CD4-positive, alpha-beta T cell (primary cell): Measurements from ENCODE around the gene ARHGAP42. TPM values are rescaled to one million over a fixed set of nuclear protein-coding genes. Genes with fewer than 3 reads are reported as not detected.

ENCODE experiments used
- ATAC-seq: fragments of 200-7000 bp; cut with Tn5 transposase; one replicate; pipeline ENCODE4 v1.10.0; 2022; ENCODE audit warnings: mild to moderate bottlenecking; ENCODE audit not compliant: poor library complexity
- CTCF ChIA-PET: fragments of 350-600 bp; sonication (Branson Sonifier 250); formaldehyde crosslinking; loops from one replicate; lab custom pipeline; 2021; ENCODE audit warnings: antibody characterized with exemption, inconsistent platforms; lab: Charles Lee
- POLR2A ChIA-PET: fragments of 350-600 bp; sonication (Branson Sonifier 250); formaldehyde crosslinking; loops from one replicate; lab custom pipeline; 2021; ENCODE audit warnings: antibody characterized with exemption, inconsistent platforms; lab: Charles Lee
- DNase-seq, 14 experiments: peaks; one replicate each; pipeline ENCODE4 v3.0.0-alpha.2; 2013 to 2020; ENCODE audit warnings: mixed read lengths in 2 of 14
- H3K27ac ChIP-seq, 2 donors: one replicate each; pipeline versions ENCODE4 v1.5.1 to v1.7.0; 2013; ENCODE audit warnings: low read length in 2 of 2, low read depth in 1 of 2, mild to moderate bottlenecking in 1 of 2
- H3K27me3 ChIP-seq, 2 experiments: 1 replicate in 1 of 2; 2 replicates in 1 of 2; pipeline versions ENCODE4 v1.6.1 to v1.7.0; 2013; ENCODE audit warnings: low read length in 2 of 2, control low read depth in 1 of 2, mild to moderate bottlenecking in 1 of 2, moderate library complexity in 1 of 2; ENCODE audit not compliant: insufficient read depth in 2 of 2, control insufficient read depth in 1 of 2
- H3K36me3 ChIP-seq: one replicate; pipeline ENCODE4 v1.6.1; 2013; ENCODE audit warnings: low read length, control low read depth; ENCODE audit not compliant: insufficient read depth
- H3K4me1 ChIP-seq: one replicate; pipeline ENCODE4 v1.6.1; 2013; ENCODE audit warnings: low read length, control low read depth; ENCODE audit not compliant: insufficient read depth
- H3K4me3 ChIP-seq: one replicate; pipeline ENCODE4 v1.5.1; 2013; ENCODE audit warnings: mild to moderate bottlenecking, low read length, moderate library complexity
- H3K9me3 ChIP-seq, 2 experiments: 1 replicate in 1 of 2; 2 replicates in 1 of 2; pipeline versions ENCODE4 v1.6.1 to v1.7.0; 2013; ENCODE audit warnings: low read length in 2 of 2, mild to moderate bottlenecking in 2 of 2, control low read depth in 1 of 2, moderate library complexity in 1 of 2; ENCODE audit not compliant: control insufficient read depth in 1 of 2, insufficient read depth in 1 of 2
- H3K27ac Mint-ChIP-seq: one replicate; pipeline ENCODE4 v1.8.0; 2020; ENCODE audit warnings: mixed read lengths
- H3K27me3 Mint-ChIP-seq: one replicate; pipeline ENCODE4 v1.8.0; 2021; ENCODE audit warnings: mixed read lengths
- H3K36me3 Mint-ChIP-seq: one replicate; pipeline ENCODE4 v1.8.0; 2021; ENCODE audit warnings: low read depth, mixed read lengths
- H3K4me1 Mint-ChIP-seq: one replicate; pipeline ENCODE4 v1.8.0; 2021; ENCODE audit warnings: low read depth, mixed read lengths
- H3K4me3 Mint-ChIP-seq: one replicate; pipeline ENCODE4 v1.8.0; 2020; ENCODE audit warnings: mild to moderate bottlenecking, mixed read lengths
- H3K9me3 Mint-ChIP-seq: one replicate; pipeline ENCODE4 v1.8.0; 2020; ENCODE audit warnings: mixed read lengths
- CTCF ChIP-seq: fragments of 200-600 bp; IDR thresholded peaks from one replicate; pipeline ENCODE4 v1.8.0; 2022; ENCODE audit warnings: antibody characterized with exemption, mild to moderate bottlenecking
- intact Hi-C, 2 experiments: fragments of 100-400 bp; cut with DNase I in 1 of 2; cut with micrococcal nuclease in 1 of 2; formaldehyde crosslinking; loops; one replicate each; pipeline versions ENCODE4 v1.15.1 to v1.9.0; 2023 to 2025; cut with DNase I, micrococcal nuclease
- total RNA-seq, 174 experiments: library from RNA in 2 of 174; stranded (reverse) in 2 of 174; gene quantifications; one replicate each; pipeline ENCODE4 v1.2.3 and lab custom pipeline; 2021 to 2026

ARHGAP42 gene
- total RNA-seq, 2 experiments from 2014 or later = not detected

- intact Hi-C loops = no loop called here
- H3K27me3 ChIP-seq = no peaks in the 10 kb centered on the region
- TF ChIP-seq CTCF = no peak
- peaks cover 0 to 3% of the 10 kb centered on the region in 2 experiments for H3K9me3 ChIP-seq
- no peaks in the 10 kb centered on the region for H3K4me1 Mint-ChIP-seq
- no peak for DNase-seq
- no peaks in the 10 kb centered on the region for H3K36me3 ChIP-seq
- ATAC-seq = no peak
- H3K27ac Mint-ChIP-seq = no peak overlapping the region
- peaks cover 2% of the 10 kb centered on the region for H3K9me3 Mint-ChIP-seq
- no peaks in the 10 kb centered on the region for H3K36me3 Mint-ChIP-seq
- H3K4me3 Mint-ChIP-seq = no peak overlapping the region
- CTCF ChIA-PET = no interaction called here
- H3K4me3 ChIP-seq = no peak overlapping the region
- H3K27me3 Mint-ChIP-seq = no peaks in the 10 kb centered on the region
- H3K27ac ChIP-seq = no peak overlapping the region
- POLR2A ChIA-PET = no interaction called here
- H3K4me1 ChIP-seq = no peaks in the 10 kb centered on the region
Measured at GRCh38 chr11:101035872-101036271, 348.8 kb downstream of the ARHGAP42 start.
